WERI-Rb-1 (cell line): ENCODE results near the gene HOXD4.
A peak's percentile ranks its signal among the peaks of the same experiment; 100 is the strongest.

Source experiments
- DNase-seq: peaks from one replicate; pipeline ENCODE4 v3.0.0-alpha.2; 2020
- H3K27ac ChIP-seq: fragments of 250-450 bp; sonication (Bioruptor Pico); 2 replicates; pipeline ENCODE4 v1.5.1; 2020; ENCODE audit warnings: mild to moderate bottlenecking, moderate library complexity
- H3K27me3 ChIP-seq: fragments of 250-450 bp; sonication (Bioruptor Pico); 2 replicates; pipeline ENCODE4 v1.5.1; 2021; ENCODE audit warnings: mild to moderate bottlenecking, low read depth, moderate library complexity; ENCODE audit not compliant: insufficient read depth, severe bottlenecking
- H3K36me3 ChIP-seq: fragments of 250-450 bp; sonication (Bioruptor Pico); 2 replicates; pipeline ENCODE4 v1.5.1; 2020; ENCODE audit warnings: mild to moderate bottlenecking, moderate library complexity
- H3K4me3 ChIP-seq: 2 replicates; pipeline ENCODE4 v1.5.1; 2011; ENCODE audit warnings: low read depth, mild to moderate bottlenecking, control low read depth, low read length
- H3K9me3 ChIP-seq: fragments of 250-450 bp; sonication (Bioruptor Pico); 2 replicates; pipeline ENCODE4 v1.5.1; 2021; ENCODE audit warnings: mild to moderate bottlenecking, moderate library complexity; ENCODE audit not compliant: severe bottlenecking
- CTCF ChIP-seq: IDR thresholded peaks from 2 replicates; pipeline ENCODE4 v1.5.1; 2011; ENCODE audit warnings: low read depth, mild to moderate bottlenecking, control low read depth, inconsistent platforms, low read length

HOXD4 gene

GRCh38 chr2:176117162-176117822, 34.1 kb upstream of the HOXD4 start:
- H3K27ac ChIP-seq = no peak overlapping the region
- no peak for DNase-seq
- no peak for TF ChIP-seq CTCF
- no peak overlapping the region for H3K4me3 ChIP-seq
- no peaks in the 10 kb centered on the region for H3K36me3 ChIP-seq
- H3K27me3 ChIP-seq = peaks cover 98% of the 10 kb centered on the region
- H3K9me3 ChIP-seq = peaks cover 21% of the 10 kb centered on the region

GRCh38 chr2:176117823-176118371, 33.5 kb upstream of the HOXD4 start:
- no peak for DNase-seq
- Histone ChIP-seq H3K9me3 (peaks cover 21% of the 10 kb centered on the region), H3K36me3 (no peaks in the 10 kb centered on the region), H3K4me3 (no peak overlapping the region), H3K27me3 (peaks cover 98% of the 10 kb centered on the region), H3K27ac (no peak overlapping the region)
- TF ChIP-seq CTCF = no peak

- peaks cover 98% of the 10 kb centered on the region for H3K27me3 ChIP-seq
Observed at GRCh38 chr2:176118601-176119339, 32.6 kb upstream of the HOXD4 start.

GRCh38 chr2:176120364-176121189, 30.8 kb upstream of the HOXD4 start:
- no peak overlapping the region for H3K4me3 ChIP-seq

More at GRCh38 chr2:176118601-176119339, 32.6 kb upstream of the HOXD4 start:
- no peak overlapping the region for H3K4me3 ChIP-seq
- TF ChIP-seq CTCF = peak; percentile 66
- DNase-seq = peak; percentile 49
- no peaks in the 10 kb centered on the region for H3K36me3 ChIP-seq
- no peak overlapping the region for H3K27ac ChIP-seq
- peaks cover 21% of the 10 kb centered on the region for H3K9me3 ChIP-seq

More at GRCh38 chr2:176120364-176121189, 30.8 kb upstream of the HOXD4 start:
- Histone ChIP-seq H3K27me3 (peaks cover 98% of the 10 kb centered on the region), H3K9me3 (peaks cover 21% of the 10 kb centered on the region), H3K27ac (no peak overlapping the region), H3K36me3 (no peaks in the 10 kb centered on the region)
- no peak for DNase-seq
- no peak for TF ChIP-seq CTCF
